ENCODE data around the gene SORCS3. TPM values are rescaled to one million over a fixed set of nuclear protein-coding genes. Genes with fewer than 3 reads are reported as not detected.

The SORCS3 gene
- total RNA-seq, 1 donor from 2014 or later = not detected

- Histone ChIP-seq H3K4me1 (no peaks in the 10 kb centered on the region), H3K36me3 (no peaks in the 10 kb centered on the region), H3K27me3 (no peaks in the 10 kb centered on the region), H3K27ac (no peak overlapping the region), H3K9me3 (no peaks in the 10 kb centered on the region), H3K4me3 (no peak overlapping the region)
- TF ChIP-seq CTCF (IDR thresholded peaks at IDR 0.05) = no peak
- ATAC-seq = no peak
- no peak for DNase-seq
- intact Hi-C loops (cut with DNase I) = no loop called here
These were observed 126.7 kb downstream of the SORCS3 start for GRCh38 chr10:104767745-104768144.

DNA sequence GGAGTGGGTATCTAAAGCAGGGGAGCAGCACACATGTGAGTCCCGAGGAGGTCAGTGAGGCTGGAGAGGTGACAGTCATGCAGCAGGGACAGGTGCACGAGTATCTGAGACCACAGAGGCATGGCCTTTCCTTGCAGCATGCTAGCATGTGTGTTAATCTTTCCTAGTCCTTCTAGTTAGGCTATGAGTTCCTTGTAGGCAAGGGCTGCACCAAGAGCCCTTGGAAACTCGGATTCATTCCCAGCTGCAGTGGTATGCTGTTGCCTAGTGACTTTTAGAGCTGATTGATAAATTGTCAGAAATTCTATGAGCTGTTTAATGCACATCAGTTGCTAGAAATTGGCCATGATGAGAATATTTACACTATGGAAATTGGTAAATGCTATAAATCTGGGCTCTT is 132.0 kb downstream of the SORCS3 start:
- H3K27ac ChIP-seq = no peak overlapping the region
- TF ChIP-seq CTCF (IDR thresholded peaks at IDR 0.05) = no peak
- ATAC-seq = no peak
- no peaks in the 10 kb centered on the region for H3K9me3 ChIP-seq
- no peak overlapping the region for H3K4me3 ChIP-seq
- peaks cover 10% of the 10 kb centered on the region for H3K27me3 ChIP-seq
- intact Hi-C loops (cut with DNase I) = no loop called here
- no peaks in the 10 kb centered on the region for H3K4me1 ChIP-seq
- no peaks in the 10 kb centered on the region for H3K36me3 ChIP-seq
- no peak for DNase-seq

DNA sequence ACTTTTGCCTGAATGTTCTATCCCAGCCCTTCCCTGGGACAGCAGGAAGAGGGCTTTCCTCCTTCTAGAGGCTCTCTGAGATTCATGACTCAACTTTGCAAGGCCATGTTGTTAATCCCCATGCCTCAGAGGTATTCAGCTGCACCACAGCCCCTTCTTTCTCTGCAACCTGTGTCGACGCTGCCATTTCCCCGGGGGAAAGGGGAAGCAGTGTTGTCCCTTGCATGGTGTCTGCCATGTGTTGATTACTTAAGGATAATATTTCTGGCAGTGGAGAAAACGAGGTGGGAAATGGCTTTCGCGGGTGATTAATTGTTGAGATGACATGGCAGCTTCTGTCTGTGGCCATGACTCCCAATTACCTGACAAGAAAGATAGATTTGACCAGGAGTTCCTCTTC is 133.1 kb downstream of the SORCS3 start:
- no peaks in the 10 kb centered on the region for H3K36me3 ChIP-seq
- H3K27ac ChIP-seq = no peak overlapping the region
- no peak for TF ChIP-seq CTCF (IDR thresholded peaks at IDR 0.05)
- no peaks in the 10 kb centered on the region for H3K9me3 ChIP-seq
- no peak for DNase-seq
- H3K4me1 ChIP-seq = no peaks in the 10 kb centered on the region
- intact Hi-C loops (cut with DNase I) = no loop called here
- no peak overlapping the region for H3K4me3 ChIP-seq
- ATAC-seq = no peak
- peaks cover 10% of the 10 kb centered on the region for H3K27me3 ChIP-seq

- DNase-seq (no peak), ATAC-seq (no peak)
- no peaks in the 10 kb centered on the region for H3K4me1 ChIP-seq
- H3K4me3 ChIP-seq = no peak overlapping the region
- no peaks in the 10 kb centered on the region for H3K36me3 ChIP-seq
- peaks cover 10% of the 10 kb centered on the region for H3K27me3 ChIP-seq
- intact Hi-C loops (cut with DNase I) = no loop called here
- TF ChIP-seq CTCF (IDR thresholded peaks at IDR 0.05) = no peak
- no peaks in the 10 kb centered on the region for H3K9me3 ChIP-seq
- no peak overlapping the region for H3K27ac ChIP-seq
These were observed 136.2 kb downstream of the SORCS3 start for GRCh38 chr10:104777086-104777799.

GRCh38 chr10:104778371-104778770 is 137.3 kb downstream of the SORCS3 start:
- TF ChIP-seq CTCF (IDR thresholded peaks at IDR 0.05) = no peak
- Histone ChIP-seq H3K4me1 (no peaks in the 10 kb centered on the region), H3K4me3 (no peak overlapping the region), H3K9me3 (no peaks in the 10 kb centered on the region), H3K27me3 (peaks cover 7% of the 10 kb centered on the region), H3K36me3 (no peaks in the 10 kb centered on the region), H3K27ac (no peak overlapping the region)
- DNase-seq (no peak), ATAC-seq (no peak)
- intact Hi-C loops (cut with DNase I) = no loop called here

DNA sequence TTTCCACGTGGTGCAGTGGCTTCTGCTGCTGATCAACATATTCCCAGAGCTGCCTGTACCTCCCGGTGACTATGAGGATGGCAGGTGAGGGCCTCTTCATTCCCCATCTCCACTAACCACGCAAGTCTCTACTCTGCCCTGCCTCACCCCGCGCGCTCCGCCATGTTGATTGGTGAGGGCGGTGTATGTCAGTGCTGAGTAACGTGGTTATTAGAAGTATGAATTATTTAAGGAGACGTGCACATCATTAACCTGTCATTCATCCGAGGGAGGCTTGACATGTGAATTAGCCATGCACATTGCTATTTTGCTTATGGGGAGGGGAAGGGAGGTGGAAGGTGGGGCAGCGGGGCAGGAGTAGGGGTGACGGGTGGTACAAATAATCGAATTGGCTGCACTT is 138.6 kb downstream of the SORCS3 start:
- no peak for DNase-seq
- H3K4me1 ChIP-seq = no peaks in the 10 kb centered on the region
- no peak overlapping the region for H3K27ac ChIP-seq
- H3K9me3 ChIP-seq = no peaks in the 10 kb centered on the region
- peaks cover 4% of the 10 kb centered on the region for H3K27me3 ChIP-seq
- no peaks in the 10 kb centered on the region for H3K36me3 ChIP-seq
- ATAC-seq = peak; percentile 25
- no peak overlapping the region for H3K4me3 ChIP-seq
- intact Hi-C loops (cut with DNase I) = no loop called here
- TF ChIP-seq CTCF (IDR thresholded peaks at IDR 0.05) = no peak
